ENCODE measurements around the gene AFF3. TPM values are rescaled to one million over a fixed set of nuclear protein-coding genes. Genes with fewer than 3 reads are reported as not detected.

The AFF3 gene
- total and polyA plus RNA-seq, 7 donors, result 0.46 to 25.0 (median 18.6) TPM

DNA sequence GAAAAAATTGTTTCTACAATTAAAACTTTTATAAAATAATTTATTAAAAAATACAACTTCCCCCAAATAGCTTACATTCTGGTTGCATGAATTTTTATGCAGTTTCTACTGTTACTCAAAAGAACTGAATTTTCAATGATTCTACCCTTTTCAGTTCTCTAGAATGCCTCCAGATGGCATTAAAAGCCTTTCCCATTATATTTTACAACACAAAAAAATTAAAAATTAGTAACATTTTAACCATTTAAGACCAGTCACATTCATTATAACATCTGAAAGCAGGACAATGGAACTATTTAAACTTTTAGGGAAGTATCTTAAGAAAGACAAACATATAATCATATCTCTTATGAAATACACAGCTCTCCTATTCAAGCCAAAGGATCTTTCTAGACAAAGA, 416.6 kb downstream of the AFF3 start:
- Histone ChIP-seq H3K4me3 (no peak overlapping the region), H3K27ac (no peak overlapping the region), H3K27me3 (no peaks in the 10 kb centered on the region), H3K9me3 (peaks cover 0 to 6% (median 2%) of the 10 kb centered on the region in 4 donors), H3K4me1 (peaks cover 0 to 32% (median 14%) of the 10 kb centered on the region in 4 donors), H3K36me3 (no peaks in the 10 kb centered on the region)
- DNase-seq, result no peak
- TF ChIP-seq EP300 (IDR thresholded peaks at IDR 0.05), result no peak
- no peak for TF ChIP-seq POLR2AphosphoS5 (IDR thresholded peaks at IDR 0.05)
- no peak for TF ChIP-seq POLR2A (IDR thresholded peaks at IDR 0.05)
- TF ChIP-seq, protein P1, sequence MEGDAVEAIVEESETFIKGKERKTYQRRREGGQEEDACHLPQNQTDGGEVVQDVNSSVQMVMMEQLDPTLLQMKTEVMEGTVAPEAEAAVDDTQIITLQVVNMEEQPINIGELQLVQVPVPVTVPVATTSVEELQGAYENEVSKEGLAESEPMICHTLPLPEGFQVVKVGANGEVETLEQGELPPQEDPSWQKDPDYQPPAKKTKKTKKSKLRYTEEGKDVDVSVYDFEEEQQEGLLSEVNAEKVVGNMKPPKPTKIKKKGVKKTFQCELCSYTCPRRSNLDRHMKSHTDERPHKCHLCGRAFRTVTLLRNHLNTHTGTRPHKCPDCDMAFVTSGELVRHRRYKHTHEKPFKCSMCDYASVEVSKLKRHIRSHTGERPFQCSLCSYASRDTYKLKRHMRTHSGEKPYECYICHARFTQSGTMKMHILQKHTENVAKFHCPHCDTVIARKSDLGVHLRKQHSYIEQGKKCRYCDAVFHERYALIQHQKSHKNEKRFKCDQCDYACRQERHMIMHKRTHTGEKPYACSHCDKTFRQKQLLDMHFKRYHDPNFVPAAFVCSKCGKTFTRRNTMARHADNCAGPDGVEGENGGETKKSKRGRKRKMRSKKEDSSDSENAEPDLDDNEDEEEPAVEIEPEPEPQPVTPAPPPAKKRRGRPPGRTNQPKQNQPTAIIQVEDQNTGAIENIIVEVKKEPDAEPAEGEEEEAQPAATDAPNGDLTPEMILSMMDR (IDR thresholded peaks at IDR 0.05), result no peak
- intact Hi-C loops (cut with DNase I), result no loop called here

DNA sequence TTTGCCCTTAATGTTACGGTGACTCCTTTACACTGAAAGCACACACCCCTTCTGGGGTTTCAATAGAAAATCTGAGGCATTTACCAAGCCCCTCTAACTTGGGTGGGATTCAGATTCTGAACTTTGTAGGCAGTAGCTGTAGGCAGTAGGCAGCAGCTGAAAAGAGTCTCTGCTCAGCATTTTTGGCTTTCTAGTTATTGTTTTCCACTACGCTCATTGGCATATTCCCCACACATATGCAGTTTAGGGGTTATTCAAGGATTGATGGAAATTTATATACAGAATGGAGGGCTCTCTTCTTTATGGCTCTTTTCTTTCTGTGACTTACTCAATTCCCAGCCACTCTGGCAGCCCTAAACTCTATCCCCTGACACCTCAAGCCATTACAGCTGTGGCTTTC, 419.9 kb downstream of the AFF3 start:
- Histone ChIP-seq H3K36me3 (no peaks in the 10 kb centered on the region), H3K9me3 (peaks cover 0 to 6% (median 2%) of the 10 kb centered on the region in 4 donors), H3K4me1 (peaks cover 0 to 14% (median 6%) of the 10 kb centered on the region in 4 donors), H3K4me3 (no peak overlapping the region), H3K27ac (no peak overlapping the region), H3K27me3 (no peaks in the 10 kb centered on the region)
- no peak for DNase-seq
- WGBS, 2 donors, result 97% methylated on average over 2 of the region's 2 CpGs
- intact Hi-C loops (cut with DNase I), result no loop called here
- TF ChIP-seq POLR2AphosphoS5 (IDR thresholded peaks at IDR 0.05) (no peak), POLR2A (IDR thresholded peaks at IDR 0.05) (no peak)
- TF ChIP-seq, protein P1 (IDR thresholded peaks at IDR 0.05), result no peak

GRCh38 chr2:99719102-99719501, 423.3 kb downstream of the AFF3 start:
- no peak for TF ChIP-seq EP300 (IDR thresholded peaks at IDR 0.05)
- no peak for TF ChIP-seq POLR2AphosphoS5 (IDR thresholded peaks at IDR 0.05)
- TF ChIP-seq, protein P1 (IDR thresholded peaks at IDR 0.05), result no peak
- TF ChIP-seq POLR2A (IDR thresholded peaks at IDR 0.05), result no peak
- H3K27me3 ChIP-seq, result no peaks in the 10 kb centered on the region
- no peak overlapping the region for H3K4me3 ChIP-seq
- WGBS, 2 donors, result 95 to 100% methylated on average over 1 of the region's 1 CpG
- H3K27ac ChIP-seq, result no peak overlapping the region
- intact Hi-C loops (cut with DNase I), result no loop called here
- H3K36me3 ChIP-seq, result no peaks in the 10 kb centered on the region
- H3K9me3 ChIP-seq, result peaks cover 0 to 6% (median 2%) of the 10 kb centered on the region in 4 donors
- H3K4me1 ChIP-seq, result peaks cover 0 to 9% (median 1%) of the 10 kb centered on the region in 4 donors
- DNase-seq, result no peak

- WGBS, 2 donors, result 94% methylated on average over 2 of the region's 2 CpGs
- no peaks in the 10 kb centered on the region for H3K9me3 ChIP-seq
- intact Hi-C loops (cut with DNase I), result no loop called here
- H3K27ac ChIP-seq, result no peak overlapping the region
- peaks cover 0 to 18% (median 9%) of the 10 kb centered on the region in 4 donors for H3K4me1 ChIP-seq
- no peak overlapping the region for H3K4me3 ChIP-seq
- H3K27me3 ChIP-seq, result no peaks in the 10 kb centered on the region
- no peak for TF ChIP-seq POLR2A (IDR thresholded peaks at IDR 0.05)
- TF ChIP-seq POLR2AphosphoS5 (IDR thresholded peaks at IDR 0.05), result no peak
- no peak for TF ChIP-seq EP300 (IDR thresholded peaks at IDR 0.05)
- TF ChIP-seq, protein P1 (IDR thresholded peaks at IDR 0.05), result no peak
- H3K36me3 ChIP-seq, result no peaks in the 10 kb centered on the region
- no peak for DNase-seq
Observed at GRCh38 chr2:99715956-99716355, 426.4 kb downstream of the AFF3 start.

- Histone ChIP-seq H3K36me3 (no peaks in the 10 kb centered on the region), H3K4me3 (no peak overlapping the region), H3K27ac (no peak overlapping the region), H3K27me3 (no peaks in the 10 kb centered on the region), H3K4me1 (peaks cover 0 to 27% (median 17%) of the 10 kb centered on the region in 4 donors), H3K9me3 (no peaks in the 10 kb centered on the region)
- intact Hi-C loops (cut with DNase I), result no loop called here
- TF ChIP-seq, protein P1 (IDR thresholded peaks at IDR 0.05), result no peak
- TF ChIP-seq POLR2A (IDR thresholded peaks at IDR 0.05) (no peak), POLR2AphosphoS5 (IDR thresholded peaks at IDR 0.05) (no peak), EP300 (IDR thresholded peaks at IDR 0.05) (no peak)
- no peak for DNase-seq
- WGBS, 2 donors, result 77 to 88% methylated on average over 2 of the region's 2 CpGs
Observed at GRCh38 chr2:99714349-99714748, 428.0 kb downstream of the AFF3 start.
